KMS-11 (cell line): ENCODE results near the gene RFC5.

ENCODE experiments used
- H2AFZ ChIP-seq: fragments of 200-600 bp; sonication (generic); 2 replicates; pipeline ENCODE4 v1.6.1; 2016; ENCODE audit warnings: antibody characterized with exemption, mixed run types, low read depth
- H3K27ac ChIP-seq: fragments of 200-600 bp; sonication (generic); 2 replicates; pipeline ENCODE4 v1.6.1; 2016; ENCODE audit warnings: mild to moderate bottlenecking, mixed run types
- H3K27me3 ChIP-seq: fragments of 200-600 bp; sonication (generic); 2 replicates; pipeline ENCODE4 v1.6.1; 2017; ENCODE audit warnings: mild to moderate bottlenecking, low read depth, mixed run types, moderate library complexity; ENCODE audit not compliant: insufficient read depth
- H3K36me3 ChIP-seq: fragments of 200-600 bp; sonication (generic); 2 replicates; pipeline ENCODE4 v1.6.1; 2017; ENCODE audit warnings: mild to moderate bottlenecking, mixed run types; ENCODE audit not compliant: insufficient read depth
- H3K4me1 ChIP-seq: fragments of 200-600 bp; sonication (generic); 2 replicates; pipeline ENCODE4 v1.6.1; 2016; ENCODE audit warnings: mild to moderate bottlenecking, low read depth, mixed run types; ENCODE audit not compliant: poor library complexity, severe bottlenecking
- H3K4me2 ChIP-seq: fragments of 200-600 bp; sonication (generic); 2 replicates; pipeline ENCODE4 v1.7.0; 2016; ENCODE audit warnings: mild to moderate bottlenecking, mixed run types
- H3K4me3 ChIP-seq: fragments of 200-600 bp; sonication (generic); IDR thresholded peaks from 2 replicates; pipeline ENCODE4 v1.6.1; 2017; ENCODE audit warnings: low read depth, low read length, mixed read lengths; ENCODE audit not compliant: insufficient read depth
- H3K79me2 ChIP-seq: fragments of 200-600 bp; sonication (generic); 2 replicates; pipeline ENCODE4 v1.6.1; 2016; ENCODE audit warnings: low read depth, mixed run types; ENCODE audit not compliant: insufficient read depth
- H3K9ac ChIP-seq: fragments of 200-600 bp; sonication (generic); 2 replicates; pipeline ENCODE4 v1.6.1; 2016; ENCODE audit warnings: mild to moderate bottlenecking, mixed run types
- H4K20me1 ChIP-seq: fragments of 200-600 bp; sonication (generic); 2 replicates; pipeline ENCODE4 v1.6.1; 2016; ENCODE audit warnings: mild to moderate bottlenecking, mixed run types; ENCODE audit not compliant: insufficient read depth
- TF ChIP-seq, protein P1 (sequence below): fragments of 200-600 bp; sonication (generic); conservative IDR thresholded peaks from 2 replicates; pipeline ENCODE4 v1.6.1; 2017; ENCODE audit warnings: low read depth, mild to moderate bottlenecking, antibody characterized with exemption, low read length, moderate library complexity, mixed read lengths

RFC5 gene

DNA sequence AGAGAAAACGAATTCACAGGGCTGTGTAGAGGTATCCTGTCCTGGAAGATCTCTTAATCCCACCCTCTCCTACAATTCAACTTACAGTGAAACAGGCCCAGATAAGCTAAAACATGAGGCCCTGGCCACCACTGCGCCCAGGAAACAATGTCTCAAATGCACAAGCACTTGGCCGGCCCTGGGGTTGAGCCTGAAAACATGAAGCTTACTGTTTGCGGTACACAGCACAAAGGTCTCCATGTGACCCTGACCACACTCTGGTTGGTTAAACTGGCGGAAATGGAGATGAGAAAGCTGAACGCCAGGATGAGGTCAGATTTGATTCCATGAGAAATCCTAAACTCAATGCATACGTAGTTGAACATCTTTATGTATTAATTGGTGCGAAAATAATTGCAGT is 28.1 kb downstream of the RFC5 start:
- no peak overlapping the region for H3K4me3 ChIP-seq
- no peaks in the 10 kb centered on the region for H4K20me1 ChIP-seq
- no peaks in the 10 kb centered on the region for H3K36me3 ChIP-seq
- peaks cover 30% of the 10 kb centered on the region for H3K4me1 ChIP-seq
- no peaks in the 10 kb centered on the region for H3K27me3 ChIP-seq
- H3K4me2 ChIP-seq = no peak overlapping the region
- TF ChIP-seq, protein P1, sequence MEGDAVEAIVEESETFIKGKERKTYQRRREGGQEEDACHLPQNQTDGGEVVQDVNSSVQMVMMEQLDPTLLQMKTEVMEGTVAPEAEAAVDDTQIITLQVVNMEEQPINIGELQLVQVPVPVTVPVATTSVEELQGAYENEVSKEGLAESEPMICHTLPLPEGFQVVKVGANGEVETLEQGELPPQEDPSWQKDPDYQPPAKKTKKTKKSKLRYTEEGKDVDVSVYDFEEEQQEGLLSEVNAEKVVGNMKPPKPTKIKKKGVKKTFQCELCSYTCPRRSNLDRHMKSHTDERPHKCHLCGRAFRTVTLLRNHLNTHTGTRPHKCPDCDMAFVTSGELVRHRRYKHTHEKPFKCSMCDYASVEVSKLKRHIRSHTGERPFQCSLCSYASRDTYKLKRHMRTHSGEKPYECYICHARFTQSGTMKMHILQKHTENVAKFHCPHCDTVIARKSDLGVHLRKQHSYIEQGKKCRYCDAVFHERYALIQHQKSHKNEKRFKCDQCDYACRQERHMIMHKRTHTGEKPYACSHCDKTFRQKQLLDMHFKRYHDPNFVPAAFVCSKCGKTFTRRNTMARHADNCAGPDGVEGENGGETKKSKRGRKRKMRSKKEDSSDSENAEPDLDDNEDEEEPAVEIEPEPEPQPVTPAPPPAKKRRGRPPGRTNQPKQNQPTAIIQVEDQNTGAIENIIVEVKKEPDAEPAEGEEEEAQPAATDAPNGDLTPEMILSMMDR = no peak
- H3K9ac ChIP-seq = no peak overlapping the region
- H3K27ac ChIP-seq = no peak overlapping the region
- H3K79me2 ChIP-seq = no peaks in the 10 kb centered on the region
- no peak overlapping the region for H2AFZ ChIP-seq

DNA sequence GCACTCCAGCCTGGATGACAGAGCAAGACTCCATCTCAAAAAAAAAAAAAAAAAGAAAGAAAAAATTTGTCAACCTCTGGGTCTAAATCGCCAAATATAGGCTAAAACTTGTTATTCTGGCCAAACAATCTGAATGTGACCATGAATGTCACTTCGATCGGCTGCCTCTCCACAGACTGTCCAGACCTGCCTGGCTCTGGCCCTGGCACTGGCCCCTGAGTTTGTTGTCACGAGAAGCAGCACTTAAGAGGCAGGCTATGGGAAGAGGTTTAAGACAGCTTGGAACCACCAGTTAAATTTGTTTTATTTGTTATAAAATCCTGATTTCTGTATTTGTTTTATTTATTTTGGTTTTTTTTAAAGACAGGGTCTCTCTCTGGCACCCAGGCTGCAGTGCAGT is 29.9 kb downstream of the RFC5 start:
- Histone ChIP-seq H3K36me3 (no peaks in the 10 kb centered on the region), H2AFZ (no peak overlapping the region), H3K4me2 (no peak overlapping the region; the same call in 1 of the 2 replicates), H3K79me2 (no peaks in the 10 kb centered on the region), H3K9ac (no peak overlapping the region), H3K4me1 (peaks cover 30% of the 10 kb centered on the region), H3K27ac (no peak overlapping the region; the same call in 1 of the 2 replicates), H3K27me3 (no peaks in the 10 kb centered on the region), H4K20me1 (no peaks in the 10 kb centered on the region), H3K4me3 (no peak overlapping the region)
- TF ChIP-seq, protein P1 = no peak

DNA sequence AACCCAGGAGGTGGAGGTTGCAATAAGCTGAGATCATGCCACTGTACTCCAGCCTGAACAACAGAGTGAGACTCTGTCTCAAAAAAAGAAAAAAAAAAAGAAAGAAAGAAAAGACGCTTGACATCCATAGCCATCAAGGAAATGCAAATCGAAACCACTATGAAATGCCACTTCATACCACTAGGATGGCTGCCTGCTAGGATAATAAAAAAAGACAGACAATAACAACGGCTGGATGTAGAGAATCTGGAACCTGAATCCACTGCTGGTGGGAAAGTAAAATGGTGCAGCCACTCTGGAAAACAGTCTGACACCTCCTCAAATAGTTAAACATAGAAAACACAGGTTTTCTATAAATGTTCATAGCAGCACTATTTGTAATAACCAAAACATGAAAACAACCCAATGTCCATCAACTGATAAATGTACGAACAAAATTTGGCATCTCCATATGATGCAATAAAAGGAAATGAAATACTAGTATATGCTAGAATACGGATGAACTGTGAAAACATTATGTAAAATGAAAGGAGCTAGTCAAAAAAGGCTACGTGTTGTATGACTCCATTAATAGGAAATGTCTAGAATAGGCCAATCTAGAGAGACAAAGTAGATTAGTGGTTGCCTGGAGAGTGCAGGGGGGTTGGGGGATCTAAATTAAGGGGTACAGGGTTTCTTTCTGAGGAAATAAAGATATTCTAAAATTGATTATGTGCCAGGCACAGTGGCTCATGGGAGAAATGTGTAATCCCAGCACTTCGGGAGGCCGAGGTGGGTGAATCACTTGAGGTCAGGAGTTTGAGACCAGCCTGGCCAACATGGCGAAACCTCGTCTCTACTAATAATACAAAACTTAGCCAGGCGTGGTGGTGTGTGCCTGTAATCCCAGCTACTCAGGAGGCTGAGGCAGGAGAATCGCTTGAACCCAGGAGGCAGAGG is 34.7 kb downstream of the RFC5 start:
- H3K9ac ChIP-seq = no peak overlapping the region
- TF ChIP-seq, protein P1 = no peak
- peaks cover 13% of the 10 kb centered on the region for H3K4me1 ChIP-seq

DNA sequence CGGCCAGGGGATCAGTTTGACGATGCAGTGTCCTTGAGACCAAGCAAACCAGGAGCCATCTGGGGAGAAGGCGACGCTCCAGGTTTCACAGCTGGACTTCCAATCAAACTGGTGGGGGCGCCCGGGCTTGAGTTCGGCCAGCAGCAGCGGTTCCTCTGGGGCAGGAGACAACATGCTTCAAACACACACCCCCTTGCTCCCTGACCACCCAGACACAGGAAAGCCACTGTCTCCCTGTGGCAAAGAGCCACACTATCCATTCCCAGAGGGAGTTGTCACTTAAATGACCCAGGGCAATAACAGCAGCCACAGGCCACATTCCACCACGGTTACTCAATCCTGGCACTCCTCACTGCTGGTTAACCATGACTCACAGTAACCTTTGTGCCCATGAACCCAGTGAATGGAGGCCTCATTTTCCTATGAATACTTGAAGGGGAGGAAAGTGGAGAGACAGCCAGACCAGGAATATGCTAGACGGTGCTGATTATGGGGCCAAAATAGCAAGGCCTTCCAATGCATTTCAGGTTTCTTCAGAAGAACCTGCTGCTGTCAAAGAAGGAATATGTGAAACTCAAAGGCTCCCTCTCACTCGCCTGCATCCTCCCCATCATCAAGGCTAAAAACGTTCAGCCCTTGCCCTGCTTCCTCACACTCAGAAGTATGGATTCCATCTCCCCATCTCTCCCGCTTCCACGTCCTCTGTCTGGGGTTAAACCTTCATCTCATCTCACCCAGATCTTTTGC is 36.0 kb downstream of the RFC5 start:
- H3K4me3 ChIP-seq = no peak overlapping the region
- no peaks in the 10 kb centered on the region for H3K27me3 ChIP-seq
- TF ChIP-seq, protein P1 = no peak
- H3K9ac ChIP-seq = no peak overlapping the region
- H3K36me3 ChIP-seq = no peaks in the 10 kb centered on the region
- no peaks in the 10 kb centered on the region for H4K20me1 ChIP-seq
- no peak overlapping the region for H3K27ac ChIP-seq
- no peak overlapping the region for H3K4me2 ChIP-seq
- peaks cover 3% of the 10 kb centered on the region for H3K4me1 ChIP-seq
- H2AFZ ChIP-seq = no peak overlapping the region
- H3K79me2 ChIP-seq = no peaks in the 10 kb centered on the region

More for the DNA sequence above, 34.7 kb downstream of the RFC5 start:
- Histone ChIP-seq H3K27me3 (no peaks in the 10 kb centered on the region), H3K36me3 (no peaks in the 10 kb centered on the region), H3K4me2 (no peak overlapping the region), H4K20me1 (no peaks in the 10 kb centered on the region), H3K4me3 (no peak overlapping the region), H2AFZ (no peak overlapping the region), H3K27ac (no peak overlapping the region), H3K79me2 (no peaks in the 10 kb centered on the region)
